HEK293 (cell line): ENCODE results near the gene TMUB1.

Experiments used
- CTCF ChIA-PET: fragments of 350-600 bp; formaldehyde crosslinking; extraction: SDS; loops from one replicate; lab custom pipeline; 2021; ENCODE audit warnings: antibody characterized with exemption; lab: Yijun Ruan, JAX
- POLR2A ChIA-PET: fragments of 300-600 bp; formaldehyde crosslinking; extraction: SDS; loops from one replicate; lab custom pipeline; 2020; ENCODE audit warnings: antibody characterized with exemption, inconsistent platforms; lab: Yijun Ruan, JAX
- H3K27ac ChIP-seq: fragments of 200-500 bp; sonication (Bioruptor generic); 2 replicates; pipeline ENCODE4 v1.5.1; 2014; ENCODE audit warnings: low read depth, low read length, control low read depth, inconsistent platforms; ENCODE audit errors: extremely low read depth
- H3K36me3 ChIP-seq, 2 experiments: fragments of 200-500 bp in 1 of 2; sonication (Bioruptor generic) in 1 of 2; 1 replicate in 1 of 2; 2 replicates in 1 of 2; pipeline ENCODE4 v1.5.1; 2014 to 2017; ENCODE audit warnings: inconsistent platforms in 2 of 2, low read length in 2 of 2; ENCODE audit not compliant: control insufficient read depth in 2 of 2, insufficient read depth in 1 of 2
- H3K4me1 ChIP-seq: fragments of 200-500 bp; sonication (Bioruptor generic); 2 replicates; pipeline ENCODE4 v1.5.1; 2014; ENCODE audit warnings: mild to moderate bottlenecking, low read length, inconsistent platforms; ENCODE audit not compliant: control insufficient read depth, insufficient read depth
- H3K4me3 ChIP-seq: 2 replicates; pipeline ENCODE4 v1.5.1; 2011; ENCODE audit warnings: low read depth, mild to moderate bottlenecking, control low read depth, low read length, moderate library complexity
- H3K9me3 ChIP-seq: fragments of 200-500 bp; sonication (Bioruptor generic); 2 replicates; pipeline ENCODE4 v1.5.1; 2014; ENCODE audit warnings: low read depth, low read length, inconsistent platforms; ENCODE audit not compliant: control insufficient read depth, insufficient read depth
- GLIS2 ChIP-seq: fragments of 450-650 bp; formaldehyde crosslinking; IDR thresholded peaks from 2 replicates; pipeline ENCODE4 v1.5.1; 2016; ENCODE audit warnings: missing biosample characterization, missing genetic modification characterization
- PRDM1 ChIP-seq: fragments of 450-650 bp; formaldehyde crosslinking; IDR thresholded peaks from 2 replicates; pipeline ENCODE4; 2016; ENCODE audit warnings: missing biosample characterization, missing genetic modification characterization
- SP2 ChIP-seq: fragments of 450-650 bp; formaldehyde crosslinking; IDR thresholded peaks from 2 replicates; pipeline ENCODE4 v1.5.1; 2016; ENCODE audit warnings: missing biosample characterization, missing genetic modification characterization
- ZBTB10 ChIP-seq: fragments of 450-650 bp; formaldehyde crosslinking; IDR thresholded peaks from 2 replicates; pipeline ENCODE4 v1.5.1; 2016; ENCODE audit warnings: missing biosample characterization, missing genetic modification characterization
- ZEB2 ChIP-seq: fragments of 450-650 bp; formaldehyde crosslinking; IDR thresholded peaks from 2 replicates; pipeline ENCODE4 v1.5.1; 2016; ENCODE audit warnings: missing biosample characterization, missing genetic modification characterization
- ZFP37 ChIP-seq: fragments of 450-650 bp; formaldehyde crosslinking; IDR thresholded peaks from 2 replicates; pipeline ENCODE4 v1.5.1; 2016; ENCODE audit warnings: missing biosample characterization, missing genetic modification characterization
- ZIC2 ChIP-seq: fragments of 450-650 bp; formaldehyde crosslinking; IDR thresholded peaks from 2 replicates; pipeline ENCODE4 v1.5.1; 2016; ENCODE audit warnings: missing biosample characterization, missing genetic modification characterization
- ZNF10 ChIP-seq: fragments of 450-650 bp; formaldehyde crosslinking; IDR thresholded peaks from 2 replicates; pipeline ENCODE4 v1.5.1; 2017; ENCODE audit warnings: missing biosample characterization, missing genetic modification characterization
- ZNF157 ChIP-seq: fragments of 450-650 bp; formaldehyde crosslinking; IDR thresholded peaks from 2 replicates; pipeline ENCODE4 v1.5.1; 2016; ENCODE audit warnings: missing biosample characterization, missing genetic modification characterization
- ZNF2 ChIP-seq: fragments of 450-650 bp; formaldehyde crosslinking; IDR thresholded peaks from 2 replicates; pipeline ENCODE4 v1.5.1; 2016; ENCODE audit warnings: missing biosample characterization, missing genetic modification characterization
- ZNF221 ChIP-seq: fragments of 450-650 bp; formaldehyde crosslinking; IDR thresholded peaks from 2 replicates; pipeline ENCODE4 v1.5.1; 2017; ENCODE audit warnings: missing biosample characterization, missing genetic modification characterization, borderline replicate concordance
- ZNF302 ChIP-seq: fragments of 450-650 bp; formaldehyde crosslinking; IDR thresholded peaks from 2 replicates; pipeline ENCODE4 v1.5.1; 2016; ENCODE audit warnings: missing biosample characterization, missing genetic modification characterization, low read depth
- ZNF324 ChIP-seq: fragments of 450-650 bp; formaldehyde crosslinking; IDR thresholded peaks from 2 replicates; pipeline ENCODE4 v1.5.1; 2016; ENCODE audit warnings: missing biosample characterization, missing genetic modification characterization
- ZNF404 ChIP-seq: fragments of 450-650 bp; formaldehyde crosslinking; IDR thresholded peaks from 2 replicates; pipeline ENCODE4 v1.5.1; 2017; ENCODE audit warnings: missing biosample characterization, missing genetic modification characterization
- ZNF423 ChIP-seq: fragments of 450-650 bp; formaldehyde crosslinking; IDR thresholded peaks from 2 replicates; pipeline ENCODE4 v1.5.1; 2016; ENCODE audit warnings: missing biosample characterization, missing genetic modification characterization
- ZNF600 ChIP-seq: fragments of 450-650 bp; formaldehyde crosslinking; IDR thresholded peaks from 2 replicates; pipeline ENCODE4 v1.5.1; 2016; ENCODE audit warnings: missing biosample characterization, missing genetic modification characterization
- ZNF664 ChIP-seq: fragments of 450-650 bp; formaldehyde crosslinking; IDR thresholded peaks from 2 replicates; pipeline ENCODE4 v1.5.1; 2016; ENCODE audit warnings: missing biosample characterization, missing genetic modification characterization
- ZNF792 ChIP-seq: fragments of 450-650 bp; formaldehyde crosslinking; IDR thresholded peaks from 2 replicates; pipeline ENCODE4 v1.5.1; 2016; ENCODE audit warnings: missing biosample characterization, missing genetic modification characterization
- TF ChIP-seq, protein P1 (sequence below): sonication (generic); formaldehyde crosslinking; IDR thresholded peaks from 2 replicates; pipeline ENCODE4 v1.8.1; 2022; ENCODE audit warnings: mild to moderate bottlenecking, moderate library complexity, missing genetic modification reagents
- TF ChIP-seq, protein P2 (sequence below): fragments of 450-650 bp; formaldehyde crosslinking; IDR thresholded peaks from 2 replicates; pipeline ENCODE4 v1.5.1; 2017; ENCODE audit warnings: missing biosample characterization, missing genetic modification characterization
- TF ChIP-seq, protein P3 (sequence below): fragments of 450-650 bp; formaldehyde crosslinking; IDR thresholded peaks from 2 replicates; pipeline ENCODE4 v1.5.1; 2016; ENCODE audit warnings: missing biosample characterization, missing genetic modification characterization

TMUB1 gene

GRCh38 chr7:151107882-151108281 lies 24.6 kb upstream of the TMUB1 start:
- no peaks in the 10 kb centered on the region for H3K4me1 ChIP-seq
- H3K4me3 ChIP-seq = no peak overlapping the region
- CTCF ChIA-PET = interaction anchor here (0.7 to 2.3 kb wide), 4 partner anchors 16 to 210 kb away, joined by 3 to 10 read pairs (median 4); no protein-coding TSS in a partner anchor
- no peak for TF ChIP-seq ZNF404 (tag by site-specific recombination)
- TF ChIP-seq ZNF221 (tag by site-specific recombination) = no peak
- no peak for TF ChIP-seq PRDM1 (tag by site-specific recombination)
- TF ChIP-seq, protein P1, sequence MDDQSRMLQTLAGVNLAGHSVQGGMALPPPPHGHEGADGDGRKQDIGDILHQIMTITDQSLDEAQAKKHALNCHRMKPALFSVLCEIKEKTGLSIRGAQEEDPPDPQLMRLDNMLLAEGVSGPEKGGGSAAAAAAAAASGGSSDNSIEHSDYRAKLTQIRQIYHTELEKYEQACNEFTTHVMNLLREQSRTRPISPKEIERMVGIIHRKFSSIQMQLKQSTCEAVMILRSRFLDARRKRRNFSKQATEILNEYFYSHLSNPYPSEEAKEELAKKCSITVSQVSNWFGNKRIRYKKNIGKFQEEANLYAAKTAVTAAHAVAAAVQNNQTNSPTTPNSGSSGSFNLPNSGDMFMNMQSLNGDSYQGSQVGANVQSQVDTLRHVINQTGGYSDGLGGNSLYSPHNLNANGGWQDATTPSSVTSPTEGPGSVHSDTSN (CRISPR knock-in tag) = no peak
- TF ChIP-seq ZNF2 (tag by site-specific recombination) = no peak
- no peak for TF ChIP-seq ZNF302 (tag by site-specific recombination)
- TF ChIP-seq, protein P2, sequence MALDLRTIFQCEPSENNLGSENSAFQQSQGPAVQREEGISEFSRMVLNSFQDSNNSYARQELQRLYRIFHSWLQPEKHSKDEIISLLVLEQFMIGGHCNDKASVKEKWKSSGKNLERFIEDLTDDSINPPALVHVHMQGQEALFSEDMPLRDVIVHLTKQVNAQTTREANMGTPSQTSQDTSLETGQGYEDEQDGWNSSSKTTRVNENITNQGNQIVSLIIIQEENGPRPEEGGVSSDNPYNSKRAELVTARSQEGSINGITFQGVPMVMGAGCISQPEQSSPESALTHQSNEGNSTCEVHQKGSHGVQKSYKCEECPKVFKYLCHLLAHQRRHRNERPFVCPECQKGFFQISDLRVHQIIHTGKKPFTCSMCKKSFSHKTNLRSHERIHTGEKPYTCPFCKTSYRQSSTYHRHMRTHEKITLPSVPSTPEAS (tag by site-specific recombination) = no peak
- no peak for TF ChIP-seq ZNF423
- TF ChIP-seq ZNF157 (tag by site-specific recombination) = no peak
- 0 out of 2 replicates have a peak, but pooled peaks have one; percentile 37 for TF ChIP-seq GLIS2 (tag by site-specific recombination)
- TF ChIP-seq ZIC2 (tag by site-specific recombination) = peak; percentile 39; the same call in 1 of the 2 replicates
- no peak for TF ChIP-seq ZNF324 (tag by site-specific recombination)
- no peak for TF ChIP-seq ZNF792
- no peak for TF ChIP-seq ZNF664 (tag by site-specific recombination)
- no peak for TF ChIP-seq ZFP37 (tag by site-specific recombination)
- no peak for TF ChIP-seq ZEB2 (tag by site-specific recombination)
- H3K9me3 ChIP-seq = no peaks in the 10 kb centered on the region
- peaks cover 0 to 28% of the 10 kb centered on the region in 2 experiments; a peak in 2 of 3 replicates for H3K36me3 ChIP-seq
- POLR2A ChIA-PET = interaction anchor here (0.6 to 1.7 kb wide), 3 partner anchors 20 to 60 kb away, joined by 3 to 4 read pairs (median 3); partner anchors contain the start of genes ASIC3 and FASTK
- no peak overlapping the region for H3K27ac ChIP-seq

- ChIA-PET POLR2A (no interaction called here), CTCF (interaction anchor here (0.6 to 0.9 kb wide), 4 partner anchors 19 to 211 kb away, joined by 3 to 4 read pairs (median 4); partner anchors contain the start of gene GBX1)
- Histone ChIP-seq H3K9me3 (no peaks in the 10 kb centered on the region), H3K4me3 (no peak overlapping the region), H3K36me3 (peaks cover 0 to 31% of the 10 kb centered on the region in 2 experiments; a peak in 2 of 3 replicates), H3K27ac (no peak overlapping the region), H3K4me1 (no peaks in the 10 kb centered on the region)
- TF ChIP-seq ZBTB10 (no peak), ZNF600 (peak; percentile 70), ZNF10 (tag by site-specific recombination) (peak; percentile 70), SP2 (tag by site-specific recombination) (no peak)
- TF ChIP-seq, protein P3, sequence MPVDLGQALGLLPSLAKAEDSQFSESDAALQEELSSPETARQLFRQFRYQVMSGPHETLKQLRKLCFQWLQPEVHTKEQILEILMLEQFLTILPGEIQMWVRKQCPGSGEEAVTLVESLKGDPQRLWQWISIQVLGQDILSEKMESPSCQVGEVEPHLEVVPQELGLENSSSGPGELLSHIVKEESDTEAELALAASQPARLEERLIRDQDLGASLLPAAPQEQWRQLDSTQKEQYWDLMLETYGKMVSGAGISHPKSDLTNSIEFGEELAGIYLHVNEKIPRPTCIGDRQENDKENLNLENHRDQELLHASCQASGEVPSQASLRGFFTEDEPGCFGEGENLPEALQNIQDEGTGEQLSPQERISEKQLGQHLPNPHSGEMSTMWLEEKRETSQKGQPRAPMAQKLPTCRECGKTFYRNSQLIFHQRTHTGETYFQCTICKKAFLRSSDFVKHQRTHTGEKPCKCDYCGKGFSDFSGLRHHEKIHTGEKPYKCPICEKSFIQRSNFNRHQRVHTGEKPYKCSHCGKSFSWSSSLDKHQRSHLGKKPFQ = peak; percentile 87
- TF ChIP-seq, all 188 proteins: peak for 3
Observed at GRCh38 chr7:151104411-151105235, 21.3 kb upstream of the TMUB1 start.
